GM19452 (cell line): ENCODE results near the gene PHLDB2.

Experiments
- ATAC-seq: cut with Tn5 transposase; IDR thresholded peaks from one replicate; pipeline ENCODE4 v1.9.1; 2021; ENCODE audit not compliant: unreplicated experiment

PHLDB2 gene

GRCh38 chr3:111923095-111923771 lies 64.2 kb downstream of the PHLDB2 start:
- ATAC-seq = no peak

- ATAC-seq = no peak
These were observed 64.7 kb downstream of the PHLDB2 start for GRCh38 chr3:111923806-111924205.

GRCh38 chr3:111924283-111924682 lies 65.2 kb downstream of the PHLDB2 start:
- no peak for ATAC-seq

GRCh38 chr3:111926266-111926676 lies 67.2 kb downstream of the PHLDB2 start:
- no peak for ATAC-seq

- ATAC-seq = no peak
These were observed 69.5 kb downstream of the PHLDB2 start for GRCh38 chr3:111928613-111929012.

GRCh38 chr3:111929484-111929883 lies 70.4 kb downstream of the PHLDB2 start:
- ATAC-seq = no peak

GRCh38 chr3:111932946-111933345 lies 73.9 kb downstream of the PHLDB2 start:
- no peak for ATAC-seq

- ATAC-seq = no peak
These were observed 77.3 kb downstream of the PHLDB2 start for GRCh38 chr3:111936191-111936841.

- ATAC-seq = no peak
These were observed 77.9 kb downstream of the PHLDB2 start for GRCh38 chr3:111936967-111937366.

GRCh38 chr3:111937871-111938270 lies 78.8 kb downstream of the PHLDB2 start:
- ATAC-seq = no peak

GRCh38 chr3:111939873-111940272 lies 80.8 kb downstream of the PHLDB2 start:
- no peak for ATAC-seq

GRCh38 chr3:111943533-111943932 lies 84.5 kb downstream of the PHLDB2 start:
- no peak for ATAC-seq

- ATAC-seq = no peak
These were observed 85.3 kb downstream of the PHLDB2 start for GRCh38 chr3:111944372-111944771.

- ATAC-seq = no peak
These were observed 88.2 kb downstream of the PHLDB2 start for GRCh38 chr3:111947231-111947630.

GRCh38 chr3:111948786-111949185 lies 89.7 kb downstream of the PHLDB2 start:
- ATAC-seq = no peak

GRCh38 chr3:111949712-111950111 lies 90.6 kb downstream of the PHLDB2 start:
- no peak for ATAC-seq

- no peak for ATAC-seq
These were observed 92.0 kb downstream of the PHLDB2 start for GRCh38 chr3:111951032-111951431.

- no peak for ATAC-seq
These were observed 93.0 kb downstream of the PHLDB2 start for GRCh38 chr3:111952086-111952485.

GRCh38 chr3:111952866-111953450 lies 93.9 kb downstream of the PHLDB2 start:
- no peak for ATAC-seq

- no peak for ATAC-seq
These were observed 95.3 kb downstream of the PHLDB2 start for GRCh38 chr3:111954228-111954990.

- ATAC-seq = no peak
These were observed 96.8 kb downstream of the PHLDB2 start for GRCh38 chr3:111955876-111956275.

GRCh38 chr3:111956449-111956848 lies 97.4 kb downstream of the PHLDB2 start:
- no peak for ATAC-seq
